ENCODE data around the gene PRSS12.

DNA sequence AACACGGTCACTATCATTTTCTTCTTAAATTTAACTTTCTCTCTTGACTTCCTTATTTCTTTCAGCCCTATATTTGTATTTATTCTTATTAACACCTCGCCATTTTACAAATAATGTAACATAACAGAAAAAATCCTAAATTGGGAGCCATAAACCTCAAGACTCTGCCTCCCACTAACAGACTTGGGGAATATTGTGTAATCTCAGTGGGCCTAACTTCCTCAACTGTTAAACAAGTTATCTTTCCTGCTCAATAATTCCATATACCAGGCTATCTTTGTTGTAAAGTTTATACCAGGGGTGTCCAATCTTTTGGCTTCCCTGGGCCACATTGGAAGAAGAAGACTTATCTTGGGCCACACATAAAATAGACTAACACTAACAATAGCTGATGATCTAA is 26.2 kb downstream of the PRSS12 start:
- TF ChIP-seq, protein P1, sequence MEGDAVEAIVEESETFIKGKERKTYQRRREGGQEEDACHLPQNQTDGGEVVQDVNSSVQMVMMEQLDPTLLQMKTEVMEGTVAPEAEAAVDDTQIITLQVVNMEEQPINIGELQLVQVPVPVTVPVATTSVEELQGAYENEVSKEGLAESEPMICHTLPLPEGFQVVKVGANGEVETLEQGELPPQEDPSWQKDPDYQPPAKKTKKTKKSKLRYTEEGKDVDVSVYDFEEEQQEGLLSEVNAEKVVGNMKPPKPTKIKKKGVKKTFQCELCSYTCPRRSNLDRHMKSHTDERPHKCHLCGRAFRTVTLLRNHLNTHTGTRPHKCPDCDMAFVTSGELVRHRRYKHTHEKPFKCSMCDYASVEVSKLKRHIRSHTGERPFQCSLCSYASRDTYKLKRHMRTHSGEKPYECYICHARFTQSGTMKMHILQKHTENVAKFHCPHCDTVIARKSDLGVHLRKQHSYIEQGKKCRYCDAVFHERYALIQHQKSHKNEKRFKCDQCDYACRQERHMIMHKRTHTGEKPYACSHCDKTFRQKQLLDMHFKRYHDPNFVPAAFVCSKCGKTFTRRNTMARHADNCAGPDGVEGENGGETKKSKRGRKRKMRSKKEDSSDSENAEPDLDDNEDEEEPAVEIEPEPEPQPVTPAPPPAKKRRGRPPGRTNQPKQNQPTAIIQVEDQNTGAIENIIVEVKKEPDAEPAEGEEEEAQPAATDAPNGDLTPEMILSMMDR (IDR thresholded peaks at IDR 0.05) = no peak
- TF ChIP-seq POLR2AphosphoS5 (IDR thresholded peaks at IDR 0.05; ENCODE audit: low read depth, low read length) = no peak
- TF ChIP-seq, protein P2, sequence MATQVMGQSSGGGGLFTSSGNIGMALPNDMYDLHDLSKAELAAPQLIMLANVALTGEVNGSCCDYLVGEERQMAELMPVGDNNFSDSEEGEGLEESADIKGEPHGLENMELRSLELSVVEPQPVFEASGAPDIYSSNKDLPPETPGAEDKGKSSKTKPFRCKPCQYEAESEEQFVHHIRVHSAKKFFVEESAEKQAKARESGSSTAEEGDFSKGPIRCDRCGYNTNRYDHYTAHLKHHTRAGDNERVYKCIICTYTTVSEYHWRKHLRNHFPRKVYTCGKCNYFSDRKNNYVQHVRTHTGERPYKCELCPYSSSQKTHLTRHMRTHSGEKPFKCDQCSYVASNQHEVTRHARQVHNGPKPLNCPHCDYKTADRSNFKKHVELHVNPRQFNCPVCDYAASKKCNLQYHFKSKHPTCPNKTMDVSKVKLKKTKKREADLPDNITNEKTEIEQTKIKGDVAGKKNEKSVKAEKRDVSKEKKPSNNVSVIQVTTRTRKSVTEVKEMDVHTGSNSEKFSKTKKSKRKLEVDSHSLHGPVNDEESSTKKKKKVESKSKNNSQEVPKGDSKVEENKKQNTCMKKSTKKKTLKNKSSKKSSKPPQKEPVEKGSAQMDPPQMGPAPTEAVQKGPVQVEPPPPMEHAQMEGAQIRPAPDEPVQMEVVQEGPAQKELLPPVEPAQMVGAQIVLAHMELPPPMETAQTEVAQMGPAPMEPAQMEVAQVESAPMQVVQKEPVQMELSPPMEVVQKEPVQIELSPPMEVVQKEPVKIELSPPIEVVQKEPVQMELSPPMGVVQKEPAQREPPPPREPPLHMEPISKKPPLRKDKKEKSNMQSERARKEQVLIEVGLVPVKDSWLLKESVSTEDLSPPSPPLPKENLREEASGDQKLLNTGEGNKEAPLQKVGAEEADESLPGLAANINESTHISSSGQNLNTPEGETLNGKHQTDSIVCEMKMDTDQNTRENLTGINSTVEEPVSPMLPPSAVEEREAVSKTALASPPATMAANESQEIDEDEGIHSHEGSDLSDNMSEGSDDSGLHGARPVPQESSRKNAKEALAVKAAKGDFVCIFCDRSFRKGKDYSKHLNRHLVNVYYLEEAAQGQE (IDR thresholded peaks at IDR 0.05; ENCODE audit: insufficient read depth in 1 of 2, low read depth in 2 of 2, low read length in 1 of 2) = no peak
